HT1080 (cell line): ENCODE data around the gene KSR1. TPM values are rescaled to one million over a fixed set of nuclear protein-coding genes. Genes with fewer than 3 reads are reported as not detected.
"Not testable (repeated sequence)": the region's sequence is repeated elsewhere in the genome, so short reads cannot be mapped to it uniquely, and the experiment has no call there.

Source experiments
- DNase-seq: peaks from one replicate; pipeline ENCODE4 v3.0.0-alpha.2; 2015; ENCODE audit warnings: low read depth
- total RNA-seq: library from RNA; depleted of rRNA; stranded (reverse); fragments of >200 nt; shearing (Covaris generic); gene quantifications from 2 replicates; pipeline ENCODE4 v1.2.3, GENCODE V29; 2014

Gene KSR1
- total RNA-seq, 1 experiment from 2014 or later = 3.4 TPM

DNA sequence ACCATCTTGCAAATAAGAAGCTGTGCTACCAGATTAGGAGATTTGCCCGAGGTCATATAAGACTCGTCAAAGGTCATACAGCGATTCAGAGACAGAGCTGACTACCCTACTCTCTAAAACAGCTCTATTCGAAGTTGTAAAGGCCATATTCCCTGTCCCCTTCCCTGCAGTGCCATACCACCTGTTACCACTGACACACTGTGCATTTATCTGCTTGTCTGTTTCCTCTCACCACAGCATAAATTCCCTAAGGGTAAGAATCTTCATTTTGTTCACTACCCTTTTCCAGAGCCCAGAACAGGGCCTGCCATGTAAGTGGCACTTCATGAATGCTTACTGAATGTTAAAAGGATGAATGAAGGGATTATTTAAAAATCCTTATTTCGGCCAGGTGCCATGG is 3.4 kb upstream of the KSR1 start:
- DNase-seq = no peak

- no peak for DNase-seq
These were observed 2.8 kb upstream of the KSR1 start for GRCh38 chr17:27453471-27453870.

GRCh38 chr17:27454089-27454488 is 2.2 kb upstream of the KSR1 start:
- no peak for DNase-seq

DNA sequence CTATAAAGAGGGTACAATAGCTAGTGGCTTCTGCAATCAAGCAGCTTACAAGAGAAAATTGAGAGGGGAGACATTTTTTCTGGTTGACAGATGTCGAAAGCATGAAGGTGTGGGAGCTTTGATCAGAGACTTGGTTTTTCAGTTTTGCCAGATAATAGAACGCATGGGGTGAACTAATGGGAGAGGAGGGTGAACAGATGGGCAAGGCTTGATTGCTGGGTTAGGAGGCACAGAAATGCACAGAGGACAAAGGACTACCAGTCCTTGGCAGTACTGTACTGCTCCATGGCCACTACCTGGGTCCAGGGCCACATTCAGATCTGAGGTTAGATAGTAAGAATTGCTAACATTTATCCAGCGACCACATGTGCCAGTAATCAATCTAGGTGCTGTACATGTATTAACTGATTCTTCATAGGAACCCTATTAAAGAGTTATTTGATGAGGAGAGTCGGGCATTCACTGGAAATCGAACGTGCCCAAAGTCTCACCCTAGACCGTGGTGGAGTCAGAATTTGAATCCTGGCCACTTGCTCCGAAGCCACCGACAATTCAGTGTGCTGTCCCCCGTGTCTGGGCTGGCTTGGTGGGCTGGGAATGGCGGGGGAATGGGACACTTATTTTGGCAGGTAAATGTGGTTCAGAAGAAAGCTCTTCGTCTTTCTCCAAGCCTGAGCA is 873 bp upstream of the KSR1 start:
- no peak for DNase-seq

- no peak for DNase-seq
These were observed 572 bp downstream of the KSR1 start for GRCh38 chr17:27456681-27457359.

DNA sequence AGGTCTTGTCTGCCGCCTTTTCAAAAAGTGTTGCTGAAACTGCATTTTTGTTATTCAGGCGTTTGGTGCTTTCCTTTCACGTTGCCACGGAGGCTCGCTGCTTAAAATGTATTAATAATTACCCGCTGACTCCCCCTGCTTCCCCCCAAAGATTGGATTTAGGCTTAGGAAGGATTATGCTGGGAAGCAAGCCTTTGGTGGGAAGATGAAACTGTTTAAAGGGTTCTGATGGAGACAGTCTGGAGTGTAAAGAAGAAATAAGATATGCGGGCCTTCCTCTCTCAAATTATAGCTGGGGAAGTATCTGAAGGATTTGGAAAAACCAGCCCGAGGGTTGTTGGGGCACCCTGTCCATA is 1.1 kb downstream of the KSR1 start:
- DNase-seq = no peak

DNA sequence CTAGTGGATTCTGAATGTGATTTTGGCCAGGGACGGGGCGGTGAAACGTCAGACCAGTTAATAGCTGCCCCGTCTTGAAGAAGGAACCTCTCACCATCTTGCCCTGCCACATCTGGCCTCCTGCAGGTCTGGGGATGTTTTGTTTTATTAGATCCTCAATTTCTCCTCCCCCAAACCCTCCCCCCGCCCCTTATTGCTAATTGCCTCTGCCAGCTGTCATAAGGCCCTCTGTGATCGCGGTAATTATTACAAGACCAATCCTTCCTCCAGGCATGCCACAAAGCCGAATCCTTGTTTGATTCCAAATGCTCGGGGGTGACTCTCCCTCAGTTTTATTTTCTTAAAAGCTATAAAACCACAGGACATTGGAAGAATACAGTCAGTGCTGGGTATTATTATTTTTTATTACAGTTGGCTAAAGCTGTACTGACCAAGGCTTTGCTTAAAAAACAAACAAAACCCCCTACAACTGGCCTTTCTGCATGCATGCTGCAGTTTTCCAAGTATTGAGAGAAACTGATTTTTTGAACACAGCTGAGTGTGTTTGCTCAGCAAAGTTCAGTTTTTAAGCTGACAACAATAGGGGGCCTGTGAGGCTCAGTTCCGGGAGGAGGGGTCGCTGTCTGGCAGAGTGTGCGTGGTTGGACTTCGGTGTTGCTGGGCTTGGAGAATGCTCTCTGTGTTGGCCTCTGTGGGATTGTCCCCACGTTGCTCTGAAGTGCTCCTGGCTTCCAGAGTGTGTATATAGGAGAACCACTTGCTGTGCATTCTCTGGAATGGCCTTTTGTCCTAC is 1.7 kb downstream of the KSR1 start:
- no peak for DNase-seq

- DNase-seq = no peak
These were observed 2.3 kb downstream of the KSR1 start for GRCh38 chr17:27458524-27458908.

DNA sequence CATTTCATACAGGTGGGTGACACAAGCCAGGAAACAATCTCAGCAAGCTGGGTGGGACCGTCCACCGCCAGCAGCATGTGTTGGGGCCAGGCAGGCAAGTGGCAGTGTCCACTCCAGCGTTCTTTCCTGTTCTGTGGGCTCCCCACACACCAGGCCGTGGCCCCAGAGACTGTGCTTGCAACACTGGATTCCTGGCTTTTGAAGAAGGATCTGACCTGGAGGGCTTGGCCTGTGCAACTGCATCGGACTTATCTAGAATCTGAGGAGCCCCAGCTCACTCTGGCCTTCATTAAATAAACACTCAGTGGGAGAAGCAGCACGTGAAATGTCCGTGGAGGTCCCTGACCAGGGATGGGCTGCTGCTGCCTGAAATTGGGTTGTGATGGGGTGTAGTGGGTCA is 3.2 kb downstream of the KSR1 start:
- no peak for DNase-seq

DNA sequence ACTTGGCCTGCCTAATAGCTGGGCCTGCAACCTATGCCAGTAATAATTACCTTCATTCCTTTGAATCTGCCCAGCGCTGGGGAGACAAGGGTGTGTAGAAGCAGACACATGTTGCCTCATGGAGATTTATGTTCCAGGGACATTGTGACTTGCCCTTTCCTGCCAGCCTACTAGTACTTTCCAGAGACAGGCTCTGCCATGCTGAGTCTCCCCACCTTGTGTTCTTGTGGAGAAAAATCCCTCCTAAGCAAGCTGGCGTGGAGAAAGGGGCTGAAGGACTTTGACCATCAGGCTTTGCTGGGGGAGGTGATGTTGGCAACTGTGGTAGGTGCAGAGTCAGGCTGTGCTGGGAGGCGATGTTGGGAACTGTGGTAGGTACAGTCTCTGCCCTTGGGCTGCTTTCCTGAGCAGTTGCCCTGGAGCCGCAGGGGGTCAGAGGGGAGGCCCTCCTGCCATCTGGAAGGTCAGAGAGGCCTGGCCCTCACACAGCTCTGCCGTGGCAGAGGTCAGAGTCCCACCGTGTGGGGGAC is 4.0 kb downstream of the KSR1 start:
- DNase-seq = no peak

DNA sequence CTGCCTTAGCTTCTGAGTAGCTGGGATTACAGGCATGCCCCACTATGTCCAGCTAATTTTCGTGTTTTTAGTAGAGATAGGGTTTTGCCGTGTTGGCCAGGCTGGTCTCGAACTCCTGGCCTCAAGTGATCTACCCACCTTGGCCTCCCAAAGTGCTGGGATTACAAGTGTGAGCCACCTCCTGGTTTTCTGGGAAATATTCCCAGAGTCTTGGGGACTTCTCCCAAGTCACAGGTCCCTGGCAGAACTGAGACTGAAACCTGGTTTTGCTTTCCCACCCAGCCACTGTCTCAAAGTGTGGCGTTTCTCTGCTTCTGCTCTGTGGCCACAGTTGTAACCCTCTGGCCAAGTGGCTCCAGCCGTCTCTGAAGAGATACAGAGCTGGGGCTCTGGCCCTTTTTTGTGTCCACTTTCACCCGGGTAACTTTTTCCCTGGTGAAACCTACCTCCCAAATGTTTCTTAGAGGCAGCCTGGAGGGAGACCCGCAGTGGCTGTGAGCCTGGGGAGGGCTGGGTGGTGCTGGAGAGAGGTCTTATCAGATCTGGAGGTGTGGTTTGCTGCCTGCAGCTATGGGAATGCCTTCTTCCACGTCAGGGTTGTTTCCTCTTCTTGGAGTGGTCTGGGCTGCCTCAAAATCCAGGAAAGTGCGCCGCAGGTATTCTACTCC is 5.1 kb downstream of the KSR1 start:
- DNase-seq = no peak

GRCh38 chr17:27462149-27462548 is 5.9 kb downstream of the KSR1 start:
- DNase-seq = no peak

- no peak for DNase-seq
These were observed 6.5 kb downstream of the KSR1 start for GRCh38 chr17:27462714-27463113.

GRCh38 chr17:27463235-27463677 is 7.0 kb downstream of the KSR1 start:
- DNase-seq = no peak

- DNase-seq = not testable (repeated sequence)
These were observed 7.8 kb downstream of the KSR1 start for GRCh38 chr17:27464019-27464418.

DNA sequence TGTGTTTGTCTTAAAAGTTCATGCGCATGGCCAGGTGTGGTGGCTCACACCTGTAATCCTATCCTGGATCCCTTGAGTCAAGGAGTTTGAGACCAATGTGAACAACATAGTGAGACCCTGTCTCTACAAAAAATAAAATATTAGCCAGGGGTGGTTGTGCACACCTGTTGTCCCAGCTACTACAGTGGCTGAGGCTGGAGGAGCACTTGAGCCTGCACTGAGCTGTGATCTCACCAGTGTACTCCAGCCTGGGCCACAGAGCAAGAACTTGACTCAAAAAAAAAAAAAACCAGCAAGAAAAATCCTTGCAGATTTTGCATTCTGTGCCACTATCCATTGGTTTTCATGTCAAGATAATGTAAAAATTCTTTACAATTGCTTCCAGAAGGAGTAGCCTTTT is 8.2 kb downstream of the KSR1 start:
- no peak for DNase-seq

DNA sequence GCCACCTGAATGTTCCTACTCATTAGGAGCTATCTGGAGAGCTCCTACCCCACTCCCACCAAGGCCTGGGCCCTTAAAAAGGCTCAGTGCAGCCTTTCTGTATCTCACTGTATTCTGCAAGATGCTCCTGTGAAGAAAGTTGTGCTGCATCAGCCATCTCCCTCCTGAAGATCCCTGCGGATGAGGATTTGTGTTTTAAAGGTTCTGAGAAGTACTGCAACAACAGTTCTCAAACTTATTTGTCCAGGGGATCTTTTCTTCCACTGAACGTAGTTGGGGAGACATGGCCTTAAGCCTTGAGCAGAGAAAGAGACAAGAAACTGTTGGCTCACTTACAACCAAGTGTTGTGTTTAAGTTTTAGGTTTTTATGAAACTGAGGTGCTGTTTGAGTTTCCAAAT is 9.6 kb downstream of the KSR1 start:
- not testable (repeated sequence) for DNase-seq

- no peak for DNase-seq
These were observed 10.1 kb downstream of the KSR1 start for GRCh38 chr17:27466376-27466742.

GRCh38 chr17:27466743-27467375 is 10.6 kb downstream of the KSR1 start:
- DNase-seq = no peak

- no peak for DNase-seq
These were observed 13.0 kb downstream of the KSR1 start for GRCh38 chr17:27469256-27469655.
